Erythroblast (primary cell): ENCODE measurements around the gene IMMP2L.

Source experiments
- GATA1 ChIP-seq: IDR thresholded peaks from 2 replicates; pipeline ENCODE4 v1.6.1; 2011; ENCODE audit warnings: low read depth, mild to moderate bottlenecking, control low read depth, low read length, moderate library complexity
- POLR2A ChIP-seq: IDR thresholded peaks from 2 replicates; pipeline ENCODE4 v1.6.1; 2011; ENCODE audit warnings: mild to moderate bottlenecking, low read length

GRCh38 chr7:111240371-111240770 is 321.9 kb downstream of the IMMP2L start:
- TF ChIP-seq POLR2A, result no peak
- no peak for TF ChIP-seq GATA1
